B cell (primary cell): ENCODE measurements around the gene LYRM7. TPM values are rescaled to one million over a fixed set of nuclear protein-coding genes. Genes with fewer than 3 reads are reported as not detected.

Experiments
- ATAC-seq: fragments of 200-7000 bp; cut with Tn5 transposase; one replicate; pipeline ENCODE4 v1.10.0; 2021; ENCODE audit warnings: low read depth, mild to moderate bottlenecking, moderate number of reproducible peaks, moderate library complexity
- CTCF ChIA-PET: fragments of 350-600 bp; sonication (Branson Sonifier 250); formaldehyde crosslinking; loops from one replicate; lab custom pipeline; 2021; ENCODE audit warnings: antibody characterized with exemption, inconsistent platforms; lab: Charles Lee
- POLR2A ChIA-PET: fragments of 350-600 bp; sonication (Branson Sonifier 250); formaldehyde crosslinking; loops from one replicate; lab custom pipeline; 2021; ENCODE audit warnings: antibody characterized with exemption; lab: Charles Lee
- DNase-seq: peaks from one replicate; pipeline ENCODE4 v3.0.0; 2013
- H2AFZ ChIP-seq: 2 replicates; pipeline ENCODE4 v1.6.1; 2012; ENCODE audit warnings: mild to moderate bottlenecking, low read depth, low read length; ENCODE audit not compliant: insufficient read depth, poor library complexity, severe bottlenecking
- H3K27ac ChIP-seq, 2 donors: 1 replicate in 1 of 2; 2 replicates in 1 of 2; pipeline ENCODE4 v1.5.1; 2012 to 2013; ENCODE audit warnings: low read length in 2 of 2, mild to moderate bottlenecking in 2 of 2, moderate library complexity in 1 of 2
- H3K27me3 ChIP-seq, 4 experiments: fragments of 200-600 bp in 1 of 4; sonication (generic) in 1 of 4; replicated peaks in 1 of 4; 1 replicate in 2 of 4; 2 replicates in 2 of 4; pipeline versions ENCODE4 v1.6.1 to v1.7.0; 2013 to 2016; ENCODE audit warnings: low read length in 3 of 4, mild to moderate bottlenecking in 2 of 4, mixed read lengths in 1 of 4, moderate library complexity in 1 of 4; ENCODE audit not compliant: insufficient read depth in 4 of 4, control insufficient read depth in 3 of 4; ENCODE audit errors: control extremely low read depth in 1 of 4
- H3K36me3 ChIP-seq, 2 experiments: replicated peaks in 1 of 2; 1 replicate in 1 of 2; 2 replicates in 1 of 2; pipeline versions ENCODE4 v1.6.1 to v1.7.1; 2013; ENCODE audit warnings: low read length in 1 of 2; ENCODE audit not compliant: insufficient read depth in 2 of 2, control insufficient read depth in 1 of 2; ENCODE audit errors: control extremely low read depth in 1 of 2, extremely low read depth in 1 of 2
- H3K4me1 ChIP-seq, 2 donors: fragments of 200-600 bp in 1 of 2; sonication (generic) in 1 of 2; 1 replicate in 1 of 2; 2 replicates in 1 of 2; pipeline versions ENCODE4 v1.5.1 to v1.6.1; 2013 to 2017; ENCODE audit warnings: low read length in 2 of 2; ENCODE audit not compliant: control insufficient read depth in 2 of 2, insufficient read depth in 2 of 2
- H3K4me2 ChIP-seq: replicated peaks from 2 replicates; pipeline ENCODE3; 2012; ENCODE audit warnings: mild to moderate bottlenecking, low read depth, low read length; ENCODE audit not compliant: poor library complexity, severe bottlenecking
- H3K4me3 ChIP-seq, 5 experiments: fragments of 200-600 bp in 1 of 5; sonication (generic) in 1 of 5; 1 replicate in 3 of 5; 2 replicates in 2 of 5; pipeline versions ENCODE4 v1.5.1 to v1.7.0; 2011 to 2016; ENCODE audit warnings: low read length in 4 of 5, mild to moderate bottlenecking in 4 of 5, low read depth in 2 of 5, control low read depth in 1 of 5, moderate library complexity in 1 of 5; ENCODE audit not compliant: insufficient read depth in 1 of 5; ENCODE audit errors: control extremely low read depth in 1 of 5, extremely low read depth in 1 of 5
- H3K79me2 ChIP-seq: fragments of 200-600 bp; sonication (generic); one replicate; pipeline ENCODE4 v1.6.0; 2016; ENCODE audit warnings: low read length; ENCODE audit not compliant: control insufficient read depth, insufficient read depth
- H3K9ac ChIP-seq: fragments of 200-600 bp; sonication (generic); 2 replicates; pipeline ENCODE4 v1.6.1; 2017; ENCODE audit warnings: mild to moderate bottlenecking, low read length, moderate library complexity
- H3K9me3 ChIP-seq, 3 donors: one replicate each; pipeline versions ENCODE4 v1.6.1 to v1.7.1; 2013; ENCODE audit warnings: low read length in 2 of 3; ENCODE audit not compliant: control insufficient read depth in 2 of 3, insufficient read depth in 1 of 3; ENCODE audit errors: control extremely low read depth in 1 of 3
- H4K20me1 ChIP-seq: 2 replicates; pipeline ENCODE4 v1.6.0; 2012; ENCODE audit warnings: mild to moderate bottlenecking, low read length; ENCODE audit not compliant: insufficient read depth, control insufficient read depth, poor library complexity, severe bottlenecking
- H3K27ac Mint-ChIP-seq: one replicate; pipeline ENCODE4 v1.8.0; 2021; ENCODE audit warnings: mixed read lengths
- H3K27me3 Mint-ChIP-seq: one replicate; pipeline ENCODE4 v1.8.0; 2021; ENCODE audit warnings: mixed read lengths
- H3K4me1 Mint-ChIP-seq: one replicate; pipeline ENCODE4 v1.8.0; 2021; ENCODE audit warnings: mixed read lengths
- H3K4me3 Mint-ChIP-seq: one replicate; pipeline ENCODE4 v1.8.0; 2021; ENCODE audit warnings: mixed read lengths
- H3K9me3 Mint-ChIP-seq: one replicate; pipeline ENCODE4 v1.8.0; 2022; ENCODE audit warnings: mixed read lengths; ENCODE audit not compliant: insufficient read depth
- CTCF ChIP-seq: fragments of 200-600 bp; IDR thresholded peaks from one replicate; pipeline ENCODE4 v1.8.0; 2022; ENCODE audit warnings: antibody characterized with exemption, mild to moderate bottlenecking
- EZH2 ChIP-seq: IDR thresholded peaks from 2 replicates; pipeline ENCODE4 v1.6.1; 2012; ENCODE audit warnings: borderline replicate concordance, low read depth, mild to moderate bottlenecking, moderate library complexity, low read length; ENCODE audit not compliant: insufficient read depth, poor library complexity, severe bottlenecking
- WGBS: methylation state at CpG from one replicate; pipeline ENCODE4 v1.1.5; 2013; ENCODE audit warnings: missing lambda C conversion rate; ENCODE audit not compliant: insufficient coverage; 5-methylcytosine and 5-hydroxymethylcytosine counted together
- intact Hi-C: fragments of 100-400 bp; cut with micrococcal nuclease; formaldehyde crosslinking; loops from one replicate; pipeline ENCODE4 v1.10.0; 2022
- polyA plus RNA-seq: library from polyadenylated mRNA; depleted of rRNA; stranded (reverse); fragments of >200 nt; gene quantifications from 2 replicates; pipeline ENCODE4 v1.2.3, GENCODE V29; 2012
- total RNA-seq, 2 donors: library from RNA; stranded (reverse); fragments of 120-200 nt in 1 of 2; gene quantifications; 1 replicate in 1 of 2; 2 replicates in 1 of 2; pipeline versions ENCODE4 v1.2.3 to v1.2.4, GENCODE V29; 2013 to 2022

LYRM7 gene
- total and polyA plus RNA-seq, 2 donors (not counting 1 experiment from before 2014, with no cell fraction given), result 2.7 to 12.3 TPM

- ATAC-seq (no peak), DNase-seq (no peak)
- CTCF ChIA-PET, result no interaction called here
- H2AFZ ChIP-seq, result peak overlapping the region; percentile 82
- H3K4me2 ChIP-seq, result peak overlapping the region; percentile 82
- H3K9me3 Mint-ChIP-seq, result no peaks in the 10 kb centered on the region
- H3K27ac ChIP-seq, result peak overlapping the region; percentile 54 to 77
- intact Hi-C loops, result loop anchor here (1.0 to 10.0 kb wide), 5 partner anchors 39 to 627 kb away; partner anchors contain the start of genes FNIP1 and RAPGEF6
- peaks cover 54% of the 10 kb centered on the region for H3K4me1 Mint-ChIP-seq
- POLR2A ChIA-PET, result interaction anchor here (1.1 kb wide), 1 partner anchor 94 kb away, joined by 6 read pairs; the partner anchor contains the start of gene CDC42SE2
- peak overlapping the region; percentile 94 for H3K27ac Mint-ChIP-seq
- no peaks in the 10 kb centered on the region for H3K9me3 ChIP-seq
- no peaks in the 10 kb centered on the region for H3K27me3 Mint-ChIP-seq
- H3K4me3 Mint-ChIP-seq, result peak overlapping the region; percentile 98
- peak overlapping the region; percentile 73 for H3K9ac ChIP-seq
- H3K4me1 ChIP-seq, result peaks cover 28 to 29% of the 10 kb centered on the region in 2 donors
- TF ChIP-seq EZH2 (no peak), CTCF (no peak)
- 100% methylated on average over 1 of the region's 16 CpGs for WGBS
- no peaks in the 10 kb centered on the region for H3K36me3 ChIP-seq
- H4K20me1 ChIP-seq, result no peaks in the 10 kb centered on the region
- H3K27me3 ChIP-seq, result no peaks in the 10 kb centered on the region
- peak overlapping the region; percentile 70 to 89 (median 79) for H3K4me3 ChIP-seq
- H3K79me2 ChIP-seq, result peaks cover 34% of the 10 kb centered on the region
Observed at GRCh38 chr5:131169810-131170539, 769 bp upstream of the LYRM7 start.
